ENCODE results near the gene DVL1.

GRCh38 chr1:1356796-1357401 lies 7.7 kb upstream of the DVL1 start:
- TF ChIP-seq JUNB (IDR thresholded peaks at IDR 0.05): no peak
- TF ChIP-seq, protein P1, sequence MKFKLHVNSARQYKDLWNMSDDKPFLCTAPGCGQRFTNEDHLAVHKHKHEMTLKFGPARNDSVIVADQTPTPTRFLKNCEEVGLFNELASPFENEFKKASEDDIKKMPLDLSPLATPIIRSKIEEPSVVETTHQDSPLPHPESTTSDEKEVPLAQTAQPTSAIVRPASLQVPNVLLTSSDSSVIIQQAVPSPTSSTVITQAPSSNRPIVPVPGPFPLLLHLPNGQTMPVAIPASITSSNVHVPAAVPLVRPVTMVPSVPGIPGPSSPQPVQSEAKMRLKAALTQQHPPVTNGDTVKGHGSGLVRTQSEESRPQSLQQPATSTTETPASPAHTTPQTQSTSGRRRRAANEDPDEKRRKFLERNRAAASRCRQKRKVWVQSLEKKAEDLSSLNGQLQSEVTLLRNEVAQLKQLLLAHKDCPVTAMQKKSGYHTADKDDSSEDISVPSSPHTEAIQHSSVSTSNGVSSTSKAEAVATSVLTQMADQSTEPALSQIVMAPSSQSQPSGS (IDR thresholded peaks at IDR 0.05; ENCODE audit: low read length): no peak
- TF ChIP-seq TAF1 (IDR thresholded peaks at IDR 0.05; ENCODE audit: borderline replicate concordance, low read depth, low read length): no peak
- TF ChIP-seq, protein P2, sequence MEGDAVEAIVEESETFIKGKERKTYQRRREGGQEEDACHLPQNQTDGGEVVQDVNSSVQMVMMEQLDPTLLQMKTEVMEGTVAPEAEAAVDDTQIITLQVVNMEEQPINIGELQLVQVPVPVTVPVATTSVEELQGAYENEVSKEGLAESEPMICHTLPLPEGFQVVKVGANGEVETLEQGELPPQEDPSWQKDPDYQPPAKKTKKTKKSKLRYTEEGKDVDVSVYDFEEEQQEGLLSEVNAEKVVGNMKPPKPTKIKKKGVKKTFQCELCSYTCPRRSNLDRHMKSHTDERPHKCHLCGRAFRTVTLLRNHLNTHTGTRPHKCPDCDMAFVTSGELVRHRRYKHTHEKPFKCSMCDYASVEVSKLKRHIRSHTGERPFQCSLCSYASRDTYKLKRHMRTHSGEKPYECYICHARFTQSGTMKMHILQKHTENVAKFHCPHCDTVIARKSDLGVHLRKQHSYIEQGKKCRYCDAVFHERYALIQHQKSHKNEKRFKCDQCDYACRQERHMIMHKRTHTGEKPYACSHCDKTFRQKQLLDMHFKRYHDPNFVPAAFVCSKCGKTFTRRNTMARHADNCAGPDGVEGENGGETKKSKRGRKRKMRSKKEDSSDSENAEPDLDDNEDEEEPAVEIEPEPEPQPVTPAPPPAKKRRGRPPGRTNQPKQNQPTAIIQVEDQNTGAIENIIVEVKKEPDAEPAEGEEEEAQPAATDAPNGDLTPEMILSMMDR (IDR thresholded peaks at IDR 0.05 in 2 of 3, conservative IDR thresholded peaks at IDR 0.05 in 1 of 3; ENCODE audit: control insufficient read depth in 2 of 3, extremely low read depth in 1 of 3, insufficient read depth in 1 of 3, low read depth in 3 of 3, low read length in 3 of 3): no peak
